GM23248 (cell line): ENCODE results near the gene ELMO1.

Experiments used
- EZH2 ChIP-seq: fragments of 200-600 bp; sonication (generic); IDR thresholded peaks from 2 replicates; pipeline ENCODE4 v1.6.1; 2018; ENCODE audit warnings: antibody characterized with exemption, mild to moderate bottlenecking; ENCODE audit not compliant: insufficient read depth, poor library complexity, severe bottlenecking
- EZH2phosphoT487 ChIP-seq: fragments of 200-600 bp; sonication (generic); IDR thresholded peaks from 2 replicates; pipeline ENCODE4 v1.6.1; 2018; ENCODE audit warnings: antibody characterized with exemption, moderate library complexity, mild to moderate bottlenecking, low read depth; ENCODE audit not compliant: insufficient read depth

- no peak for TF ChIP-seq EZH2
- TF ChIP-seq EZH2phosphoT487: no peak
These were observed 377.5 kb downstream of the ELMO1 start for GRCh38 chr7:37071124-37071523.
